IPS-18c (cell line): Measurements from ENCODE around the gene TAAR2.
"Not testable (repeated sequence)": the region's sequence is repeated elsewhere in the genome, so short reads cannot be mapped to it uniquely, and the experiment has no call there.

Source experiments
- H3K4me3 ChIP-seq: 2 replicates; pipeline ENCODE4 v1.7.0; 2013; ENCODE audit warnings: low read depth, mild to moderate bottlenecking, low read length, moderate library complexity; ENCODE audit not compliant: insufficient read depth
- H3K9me3 ChIP-seq: one replicate; pipeline ENCODE4 v1.6.1; 2013; ENCODE audit warnings: mild to moderate bottlenecking, low read length, moderate library complexity; ENCODE audit not compliant: control insufficient read depth, insufficient read depth

The TAAR2 gene

DNA sequence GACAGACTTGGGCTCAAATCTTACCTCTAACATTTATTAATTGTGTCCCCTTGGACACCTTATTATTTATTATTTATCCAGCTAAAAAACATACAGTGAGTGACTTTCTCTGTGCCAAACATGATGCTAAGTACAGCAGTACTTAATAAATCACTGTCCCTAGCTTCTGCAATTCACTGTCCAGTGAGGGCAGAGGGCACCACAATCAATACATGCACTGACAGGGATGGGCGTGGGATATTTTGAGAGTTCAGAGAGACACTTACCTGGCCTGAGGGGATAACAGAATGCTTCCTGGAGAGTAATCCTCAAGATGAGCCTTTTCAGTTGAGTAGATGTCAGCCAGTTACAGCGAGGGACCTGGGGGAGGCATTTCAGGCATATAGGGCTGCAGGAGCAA, 9.3 kb upstream of the TAAR2 start:
- H3K4me3 ChIP-seq = no peak overlapping the region
- H3K9me3 ChIP-seq = no peaks in the 10 kb centered on the region

DNA sequence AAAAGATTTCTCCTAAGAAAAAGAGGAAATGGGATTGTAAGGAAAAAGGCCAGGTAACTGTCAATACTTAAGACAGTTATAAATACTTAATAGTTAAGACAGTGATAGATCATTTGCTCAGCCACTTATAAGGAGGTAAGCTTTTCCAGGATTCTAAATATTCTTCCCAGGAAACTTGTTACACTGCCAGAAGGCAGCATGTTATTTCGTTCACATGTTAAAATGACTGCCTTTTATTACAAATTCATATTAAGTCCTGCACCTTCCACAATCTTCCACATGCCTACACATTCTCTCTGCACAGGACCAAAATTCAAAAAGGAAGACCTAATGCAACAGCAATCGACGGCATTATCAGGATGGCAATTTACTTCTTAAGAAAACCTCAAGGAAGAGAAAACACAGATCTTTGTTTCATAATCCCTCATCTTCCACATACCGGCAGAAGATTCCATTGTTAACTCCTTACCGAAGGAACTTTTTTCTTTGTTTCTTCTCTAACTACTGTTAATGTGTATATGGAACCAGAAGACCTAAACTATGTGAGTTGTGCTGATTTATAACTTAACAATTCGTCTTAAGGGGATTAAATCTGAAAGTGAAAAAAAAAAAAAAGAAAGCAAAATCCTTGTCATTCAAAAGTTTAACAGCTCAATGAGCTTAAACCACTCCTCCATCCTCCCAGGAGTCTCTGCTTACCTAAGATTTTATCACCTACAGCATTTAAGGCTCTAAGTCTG, 799 bp downstream of the TAAR2 start:
- no peaks in the 10 kb centered on the region for H3K9me3 ChIP-seq
- H3K4me3 ChIP-seq = no peak overlapping the region

DNA sequence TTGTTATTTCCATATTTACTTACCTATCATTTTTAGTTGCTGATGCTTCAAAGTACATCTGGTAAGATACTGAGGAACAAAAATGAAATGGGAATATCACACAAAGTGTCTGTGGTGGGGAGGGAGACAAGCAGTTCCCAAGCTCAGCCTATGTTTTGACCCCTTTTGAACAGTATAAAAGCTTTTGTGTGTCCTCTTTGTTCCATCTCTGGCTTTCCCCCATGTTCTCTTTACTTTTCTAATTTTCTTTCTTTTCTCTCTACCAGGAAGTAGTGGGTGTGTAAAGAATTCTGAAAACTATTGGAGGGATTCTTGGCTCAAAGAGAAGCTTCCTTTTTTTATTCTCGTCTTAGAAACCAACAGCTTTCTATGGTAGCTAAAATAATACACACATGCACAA, 7.4 kb downstream of the TAAR2 start:
- Histone ChIP-seq H3K9me3 (no peaks in the 10 kb centered on the region), H3K4me3 (no peak overlapping the region)

DNA sequence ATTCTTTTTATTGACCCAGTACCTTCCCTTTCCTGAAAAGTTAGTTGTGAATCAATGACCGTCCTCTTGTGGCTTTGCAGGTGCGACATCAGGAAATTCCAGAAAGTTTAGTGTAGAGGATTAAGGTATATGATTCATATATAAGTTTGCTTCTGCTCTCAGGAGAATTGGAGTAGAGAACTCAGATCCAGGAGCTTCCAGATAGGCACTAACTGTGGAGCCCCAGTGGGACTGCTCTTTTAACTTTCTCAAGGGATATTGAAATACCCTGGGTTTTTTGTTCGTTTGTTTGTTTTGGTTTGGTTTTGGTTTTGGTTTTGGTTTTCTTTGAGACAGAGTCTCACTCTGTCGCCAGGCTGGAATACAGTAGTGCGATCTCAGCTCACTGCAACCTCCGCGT, 9.5 kb downstream of the TAAR2 start:
- H3K4me3 ChIP-seq = no peak overlapping the region
- H3K9me3 ChIP-seq = no peaks in the 10 kb centered on the region

DNA sequence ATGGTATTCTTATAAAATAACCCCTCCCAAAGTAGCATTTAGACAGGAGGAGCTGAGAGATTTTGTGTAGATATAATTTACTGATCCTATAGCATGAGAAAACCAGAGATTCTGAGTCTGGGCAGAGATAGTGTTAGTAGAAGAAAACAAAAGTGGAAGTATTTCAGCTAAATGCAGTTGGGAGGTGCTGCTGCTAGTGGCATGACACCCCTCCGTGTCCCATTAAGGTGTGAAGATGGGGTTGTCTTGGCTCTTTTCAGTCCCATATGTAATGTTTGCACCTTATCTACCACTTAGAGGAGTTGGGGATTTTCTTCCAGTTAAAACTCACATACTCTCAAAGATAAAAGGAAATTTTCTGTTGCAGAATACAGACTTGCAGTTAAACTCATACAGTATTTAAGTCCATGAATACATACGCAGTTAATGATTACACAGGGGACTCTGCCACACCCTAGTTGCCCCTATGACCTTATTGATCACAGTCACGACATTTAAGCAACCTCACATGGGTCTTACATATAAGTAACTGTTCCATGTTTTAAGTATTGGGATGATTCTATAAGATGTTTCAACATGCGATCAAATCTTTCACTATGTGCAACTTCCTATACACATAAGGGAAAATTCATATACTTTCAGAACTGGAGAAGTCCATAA, 11.5 kb downstream of the TAAR2 start:
- H3K9me3 ChIP-seq = no peaks in the 10 kb centered on the region
- H3K4me3 ChIP-seq = no peak overlapping the region

DNA sequence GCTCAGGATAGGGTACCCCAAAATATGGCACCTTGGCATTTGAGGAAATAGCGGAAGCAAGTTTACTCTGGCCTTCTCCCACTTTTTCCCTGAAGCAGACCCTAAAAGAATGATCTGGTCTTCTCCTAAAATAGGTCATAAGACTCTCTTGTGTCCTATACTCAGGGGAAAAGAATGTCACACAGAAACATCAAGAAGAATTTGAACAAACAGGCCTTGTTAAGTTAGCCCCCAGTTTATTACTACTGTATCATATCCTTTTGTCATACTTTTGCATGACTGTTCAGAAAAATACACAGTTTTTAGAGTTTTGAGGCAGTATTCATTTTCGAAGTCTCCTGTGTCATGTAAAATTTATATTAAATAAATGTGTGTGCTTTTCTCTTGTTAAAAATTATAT, 12.5 kb downstream of the TAAR2 start:
- H3K9me3 ChIP-seq = no peaks in the 10 kb centered on the region
- H3K4me3 ChIP-seq = no peak overlapping the region

DNA sequence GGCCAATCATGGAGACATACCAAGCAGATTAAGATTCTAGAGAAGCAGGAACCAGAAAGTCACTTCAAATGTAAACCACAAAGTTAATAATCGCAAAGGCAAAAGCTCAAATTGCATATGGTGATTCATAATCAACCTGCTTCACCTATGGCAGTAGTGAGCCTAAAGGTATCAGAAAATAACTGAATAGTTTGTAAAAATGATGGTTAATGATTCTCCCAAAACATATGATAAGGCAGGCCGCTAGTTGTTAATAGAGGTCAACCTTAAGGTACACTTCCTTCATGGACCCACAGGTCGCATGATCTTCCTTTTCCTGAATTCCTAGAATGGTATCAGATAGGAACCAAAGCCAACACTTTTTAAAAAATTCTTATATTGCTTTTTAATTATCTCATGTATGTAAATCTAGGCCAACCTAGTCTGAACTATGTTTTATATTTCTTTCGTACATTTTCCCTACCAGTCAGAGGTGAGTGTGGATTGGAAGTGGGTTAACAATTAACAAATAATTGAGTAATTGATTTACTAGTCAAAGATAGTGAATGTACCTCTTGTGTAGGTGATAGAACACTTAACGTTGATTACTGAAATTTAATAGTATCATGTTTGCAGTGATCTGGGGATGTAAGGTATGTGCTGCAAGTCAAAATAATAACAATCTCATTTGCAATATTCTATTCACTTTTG, 16.4 kb downstream of the TAAR2 start:
- Histone ChIP-seq H3K4me3 (no peak overlapping the region), H3K9me3 (no peaks in the 10 kb centered on the region)

DNA sequence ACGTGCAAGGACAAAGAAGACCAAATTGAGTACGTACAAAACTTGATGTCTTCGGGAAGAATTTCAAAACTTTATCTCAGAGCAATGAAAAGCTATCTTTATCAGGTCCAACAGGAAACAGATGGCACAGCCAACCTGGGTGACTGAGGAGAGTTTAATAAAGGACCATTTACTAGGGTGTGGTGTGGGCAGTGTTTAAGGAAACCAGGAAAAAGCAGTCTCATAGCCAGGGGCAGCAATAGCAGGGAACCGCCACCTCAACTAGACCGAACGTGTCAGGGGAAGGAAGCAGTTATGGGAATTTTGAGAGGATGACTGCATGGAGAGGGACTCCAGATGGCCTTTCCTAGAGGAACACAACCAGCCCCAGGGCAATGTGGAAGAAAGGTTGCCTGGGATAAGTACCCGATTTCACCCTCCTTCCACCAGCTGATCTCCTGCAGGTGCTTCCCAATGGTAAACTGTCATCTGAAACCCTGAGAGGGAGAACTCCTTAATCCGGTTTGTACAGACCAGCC, 19.4 kb downstream of the TAAR2 start:
- Histone ChIP-seq H3K9me3 (no peaks in the 10 kb centered on the region), H3K4me3 (no peak overlapping the region)

DNA sequence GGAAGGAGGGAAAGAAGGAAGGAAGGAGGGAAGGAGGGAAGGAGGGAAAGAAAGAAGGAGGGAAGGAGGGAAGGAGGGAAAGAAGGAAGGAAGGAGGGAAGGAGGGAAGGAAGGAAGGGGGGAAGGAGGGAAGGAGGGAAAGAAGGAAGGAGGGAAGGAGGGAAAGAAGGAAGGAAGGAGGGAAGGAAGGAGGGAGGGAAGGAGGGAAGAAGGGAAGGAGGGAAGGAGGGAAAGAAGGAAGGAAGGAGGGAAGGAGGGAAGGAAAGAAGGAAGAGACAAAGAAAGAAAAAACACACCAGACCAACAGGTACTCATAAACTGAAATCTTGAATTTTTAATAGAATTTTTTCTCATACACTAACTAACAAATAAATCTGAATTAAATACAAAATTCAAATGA, 23.2 kb downstream of the TAAR2 start:
- not testable (repeated sequence) for H3K9me3 ChIP-seq, H3K4me3 ChIP-seq

DNA sequence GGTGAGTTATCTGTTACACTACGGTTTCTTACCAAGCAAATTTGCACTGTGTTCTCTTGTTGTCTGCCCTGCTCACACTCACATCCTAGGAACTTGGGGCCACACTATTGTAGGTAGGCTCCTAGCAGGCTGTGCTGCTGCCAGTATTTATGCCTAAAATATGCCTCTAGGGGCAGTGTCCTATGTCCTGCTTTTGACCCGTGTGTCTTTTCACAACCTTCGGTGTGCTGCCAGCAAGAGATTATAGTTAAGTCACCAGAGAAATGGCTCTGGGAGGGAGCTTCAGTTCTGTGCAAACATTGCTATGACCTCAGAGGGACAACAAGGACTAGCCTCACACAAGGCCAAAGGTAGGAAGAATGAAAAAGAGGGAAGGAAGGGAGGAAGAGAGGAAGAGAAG, 25.6 kb downstream of the TAAR2 start:
- no peaks in the 10 kb centered on the region for H3K9me3 ChIP-seq
- H3K4me3 ChIP-seq = no peak overlapping the region

DNA sequence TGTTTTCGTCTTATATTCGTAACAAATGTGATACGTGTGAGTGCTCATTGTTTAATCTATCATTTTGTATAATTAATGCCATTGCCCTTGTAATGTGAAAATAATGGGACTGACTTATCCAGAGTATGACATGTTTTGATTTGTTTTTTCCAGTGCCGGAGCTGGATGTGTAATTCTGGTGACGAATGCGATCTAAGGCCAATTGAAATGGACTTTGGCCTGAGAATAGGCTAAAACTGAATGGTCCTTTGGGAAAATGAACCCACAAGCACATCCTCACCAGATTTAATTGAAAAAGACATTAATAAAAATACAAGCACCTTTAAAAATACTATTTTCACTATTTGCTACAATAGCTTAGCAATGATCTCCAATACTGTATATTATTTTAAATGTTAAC, 27.9 kb downstream of the TAAR2 start:
- H3K9me3 ChIP-seq = no peaks in the 10 kb centered on the region
- no peak overlapping the region for H3K4me3 ChIP-seq

DNA sequence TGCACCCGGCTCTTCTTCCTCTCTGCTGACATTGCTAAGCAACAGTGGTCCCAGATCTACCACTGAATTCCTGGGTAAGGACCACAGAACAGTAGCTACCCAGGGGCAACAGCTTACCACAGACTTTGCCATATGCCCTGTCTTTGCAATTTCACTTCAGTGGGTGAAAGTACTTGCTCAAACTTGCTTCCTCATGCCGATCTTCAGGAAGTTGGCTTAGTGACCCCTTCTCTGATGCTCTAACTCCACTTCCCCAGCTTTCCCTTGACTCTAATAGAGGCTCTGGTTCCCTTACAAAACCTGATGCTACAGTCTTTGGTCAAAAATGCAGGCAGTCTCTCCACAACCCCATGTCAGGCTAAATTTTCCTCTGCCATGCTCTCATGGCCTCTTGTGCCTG, 31.2 kb downstream of the TAAR2 start:
- H3K4me3 ChIP-seq = no peak overlapping the region
- no peaks in the 10 kb centered on the region for H3K9me3 ChIP-seq

DNA sequence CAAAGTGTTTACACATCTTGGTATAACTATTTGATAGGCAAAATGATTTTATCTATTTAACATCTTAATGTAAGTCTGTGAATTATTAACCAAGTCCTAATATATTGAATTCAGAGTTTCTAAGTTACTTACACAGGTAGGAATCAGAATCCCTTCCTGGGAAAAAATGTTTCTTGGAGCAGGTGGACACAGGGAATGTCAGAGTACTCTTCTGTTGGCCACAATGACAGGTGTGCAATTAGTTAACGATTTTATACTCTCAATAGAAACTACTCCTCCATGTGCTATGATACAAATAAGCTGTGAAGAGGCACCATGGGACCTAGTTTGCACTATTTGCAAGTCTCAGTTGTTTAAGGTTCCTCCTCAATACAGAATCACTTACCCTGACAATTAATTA, 33.7 kb downstream of the TAAR2 start:
- H3K9me3 ChIP-seq = no peaks in the 10 kb centered on the region
- H3K4me3 ChIP-seq = no peak overlapping the region

DNA sequence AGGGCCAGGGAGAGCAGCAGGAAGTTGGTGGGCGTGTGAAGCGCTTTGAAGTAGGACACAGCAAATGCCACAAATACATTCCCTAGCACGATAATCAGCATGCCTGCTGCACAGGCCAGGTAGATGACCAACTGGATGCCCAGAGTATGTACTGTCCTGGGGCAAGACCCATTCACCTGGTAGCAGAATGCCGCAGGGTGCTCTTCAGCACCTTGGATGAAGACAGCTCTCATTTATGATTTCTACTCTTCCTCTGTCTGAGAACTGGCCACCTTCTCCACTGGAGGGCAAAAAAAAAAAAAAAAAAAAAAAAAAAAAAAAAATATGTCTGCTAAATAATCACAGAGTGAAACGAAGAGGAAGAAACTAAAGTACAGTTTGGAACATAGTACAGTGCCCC, 34.6 kb downstream of the TAAR2 start, which contains the start of gene TAAR5:
TAAR5 (minus strand) TSS at position 288 of the 400 bp plus-strand sequence; CDS start at position 233, 55 bp downstream.
- Histone ChIP-seq H3K4me3 (no peak within 1 kb of the TSS), H3K9me3 (no peaks in the 10 kb centered on the region)

DNA sequence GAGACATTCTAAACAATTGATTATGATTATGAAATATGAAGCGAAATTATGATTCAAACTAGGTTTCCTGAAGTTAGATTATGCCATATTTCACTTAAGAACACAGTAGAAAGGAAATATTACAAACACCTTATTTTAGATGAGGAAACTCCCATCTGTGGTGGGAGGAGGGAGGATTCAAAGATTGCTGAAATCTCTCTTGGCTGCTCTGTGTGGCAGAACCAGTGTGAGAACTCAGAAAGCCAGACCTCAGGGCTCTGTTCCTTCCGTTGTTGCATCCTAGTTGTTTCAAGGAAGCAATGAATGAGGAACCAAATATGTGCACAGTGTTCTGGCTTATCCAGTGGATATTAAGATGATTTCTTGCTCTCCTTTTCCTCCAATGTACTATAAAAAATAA, 36.7 kb downstream of the TAAR2 start:
- H3K4me3 ChIP-seq = no peak overlapping the region
- no peaks in the 10 kb centered on the region for H3K9me3 ChIP-seq

DNA sequence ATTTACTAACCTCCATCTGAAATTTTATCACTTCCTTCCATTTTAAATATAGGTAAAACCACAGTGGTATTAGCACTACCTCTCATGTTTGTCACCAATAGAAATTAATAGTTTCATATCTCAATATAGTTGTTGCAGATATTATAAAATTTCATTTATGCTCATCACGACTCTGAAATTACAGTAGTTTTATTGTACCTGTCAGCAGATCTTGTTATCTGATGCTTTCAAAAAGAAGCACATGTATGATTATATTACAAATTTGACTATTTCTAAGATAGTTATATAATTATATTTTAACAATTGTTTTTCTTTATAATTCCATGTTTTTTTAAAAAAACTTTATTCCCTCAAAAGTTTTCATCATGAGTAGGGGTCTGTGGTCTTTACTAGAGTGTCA, 39.4 kb downstream of the TAAR2 start:
- H3K4me3 ChIP-seq = no peak overlapping the region
- no peaks in the 10 kb centered on the region for H3K9me3 ChIP-seq

DNA sequence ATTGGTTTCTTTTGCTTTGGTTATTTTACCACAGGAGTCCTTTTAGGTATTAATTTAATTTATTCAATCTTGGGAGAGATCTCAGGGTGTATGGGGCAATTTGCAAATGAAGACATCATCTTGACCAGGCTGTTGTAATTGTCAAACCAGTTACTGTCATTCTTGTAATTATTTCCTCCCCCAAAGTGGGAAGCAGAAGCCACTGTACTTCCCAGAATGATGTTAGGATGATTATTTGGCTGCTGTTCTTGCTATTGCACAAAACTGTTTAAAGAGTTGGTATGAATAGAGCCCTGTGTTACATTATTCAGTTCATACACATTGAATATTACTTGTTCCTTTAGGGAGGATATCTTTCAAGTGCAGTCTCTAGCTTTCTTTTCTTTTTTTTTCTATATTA, 52.3 kb downstream of the TAAR2 start:
- Histone ChIP-seq H3K4me3 (no peak overlapping the region), H3K9me3 (no peaks in the 10 kb centered on the region)

DNA sequence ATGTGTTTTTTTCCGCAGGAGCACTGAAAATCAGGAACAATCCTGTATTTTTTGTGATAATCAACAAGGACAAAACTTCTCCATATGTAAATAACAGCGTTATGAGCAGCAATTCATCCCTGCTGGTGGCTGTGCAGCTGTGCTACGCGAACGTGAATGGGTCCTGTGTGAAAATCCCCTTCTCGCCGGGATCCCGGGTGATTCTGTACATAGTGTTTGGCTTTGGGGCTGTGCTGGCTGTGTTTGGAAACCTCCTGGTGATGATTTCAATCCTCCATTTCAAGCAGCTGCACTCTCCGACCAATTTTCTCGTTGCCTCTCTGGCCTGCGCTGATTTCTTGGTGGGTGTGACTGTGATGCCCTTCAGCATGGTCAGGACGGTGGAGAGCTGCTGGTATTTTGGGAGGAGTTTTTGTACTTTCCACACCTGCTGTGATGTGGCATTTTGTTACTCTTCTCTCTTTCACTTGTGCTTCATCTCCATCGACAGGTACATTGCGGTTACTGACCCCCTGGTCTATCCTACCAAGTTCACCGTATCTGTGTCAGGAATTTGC, 53.8 kb downstream of the TAAR2 start, which contains the start of gene TAAR6:
TAAR6 (plus strand) TSS at position 102 of the 557 bp plus-strand sequence; CDS start at position 102, 0 bp downstream.
- H3K4me3 ChIP-seq = no peak within 1 kb of the TSS
- H3K9me3 ChIP-seq = no peaks in the 10 kb centered on the region
